PC-3 (cell line): ENCODE measurements around the gene NR1H2.

Experiments used
- EZH2 ChIP-seq: fragments of 300-600 bp; sonication (generic); IDR thresholded peaks from one replicate; pipeline ENCODE4 v1.6.1; 2017; ENCODE audit warnings: antibody characterized with exemption, mild to moderate bottlenecking, low read length; ENCODE audit not compliant: unreplicated experiment
- EZH2phosphoT487 ChIP-seq: fragments of 300-600 bp; sonication (generic); IDR thresholded peaks from 2 replicates; pipeline ENCODE4 v1.6.1; 2018; ENCODE audit warnings: mild to moderate bottlenecking, antibody characterized with exemption, low read length, borderline replicate concordance
- TF ChIP-seq, protein P1 (sequence below): fragments of 300-600 bp; sonication (generic); conservative IDR thresholded peaks from 2 replicates; pipeline ENCODE4 v1.5.1; 2017; ENCODE audit warnings: antibody characterized with exemption, low read depth, mild to moderate bottlenecking, low read length

DNA sequence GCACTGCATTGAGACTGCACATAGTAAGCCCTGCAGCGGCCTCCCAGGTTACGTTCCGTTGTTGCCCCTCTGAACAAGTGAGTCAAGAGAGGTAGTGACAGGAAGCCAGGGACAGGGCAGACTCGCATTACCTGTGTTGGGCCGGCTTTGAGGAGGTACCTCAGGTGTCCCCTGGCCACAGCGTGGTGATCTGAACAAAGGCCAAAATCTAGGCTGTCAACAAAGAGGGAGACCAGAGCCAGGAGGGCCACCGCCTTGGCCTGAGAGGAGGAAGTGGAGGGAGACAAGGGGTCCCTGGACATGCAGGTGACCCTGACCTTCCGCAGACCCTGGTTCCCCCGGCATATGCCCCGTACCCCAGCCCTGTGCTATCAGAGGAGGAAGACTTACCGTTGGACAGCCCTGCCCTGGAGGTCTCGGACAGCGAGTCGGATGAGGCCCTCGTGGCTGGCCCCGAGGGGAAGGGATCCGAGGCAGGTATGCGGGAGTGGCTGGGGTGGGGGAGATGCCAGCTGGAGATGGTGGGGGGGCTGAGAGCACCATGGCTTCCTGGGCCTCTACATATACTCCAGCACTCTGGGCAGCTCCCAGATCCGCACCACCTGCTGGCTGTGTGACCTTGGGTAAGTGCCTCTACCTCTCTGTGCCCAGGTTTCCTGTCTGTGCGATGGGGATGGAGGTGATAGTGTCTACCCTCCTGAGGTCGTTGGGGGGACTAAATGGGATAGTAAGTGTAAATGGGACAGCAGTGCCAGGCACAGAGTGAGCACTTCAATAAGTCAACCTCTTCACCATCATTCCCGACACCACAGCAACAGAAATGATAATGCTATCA is 47.2 kb downstream of the NR1H2 start:
- TF ChIP-seq, protein P1, sequence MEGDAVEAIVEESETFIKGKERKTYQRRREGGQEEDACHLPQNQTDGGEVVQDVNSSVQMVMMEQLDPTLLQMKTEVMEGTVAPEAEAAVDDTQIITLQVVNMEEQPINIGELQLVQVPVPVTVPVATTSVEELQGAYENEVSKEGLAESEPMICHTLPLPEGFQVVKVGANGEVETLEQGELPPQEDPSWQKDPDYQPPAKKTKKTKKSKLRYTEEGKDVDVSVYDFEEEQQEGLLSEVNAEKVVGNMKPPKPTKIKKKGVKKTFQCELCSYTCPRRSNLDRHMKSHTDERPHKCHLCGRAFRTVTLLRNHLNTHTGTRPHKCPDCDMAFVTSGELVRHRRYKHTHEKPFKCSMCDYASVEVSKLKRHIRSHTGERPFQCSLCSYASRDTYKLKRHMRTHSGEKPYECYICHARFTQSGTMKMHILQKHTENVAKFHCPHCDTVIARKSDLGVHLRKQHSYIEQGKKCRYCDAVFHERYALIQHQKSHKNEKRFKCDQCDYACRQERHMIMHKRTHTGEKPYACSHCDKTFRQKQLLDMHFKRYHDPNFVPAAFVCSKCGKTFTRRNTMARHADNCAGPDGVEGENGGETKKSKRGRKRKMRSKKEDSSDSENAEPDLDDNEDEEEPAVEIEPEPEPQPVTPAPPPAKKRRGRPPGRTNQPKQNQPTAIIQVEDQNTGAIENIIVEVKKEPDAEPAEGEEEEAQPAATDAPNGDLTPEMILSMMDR = no peak
- TF ChIP-seq EZH2 (no peak), EZH2phosphoT487 (no peak)
